ENCODE data around the gene TEC. TPM values are rescaled to one million over a fixed set of nuclear protein-coding genes. Genes with fewer than 3 reads are reported as not detected.

Gene TEC
- total RNA-seq, 1 experiment from 2014 or later = 4.5 TPM

DNA sequence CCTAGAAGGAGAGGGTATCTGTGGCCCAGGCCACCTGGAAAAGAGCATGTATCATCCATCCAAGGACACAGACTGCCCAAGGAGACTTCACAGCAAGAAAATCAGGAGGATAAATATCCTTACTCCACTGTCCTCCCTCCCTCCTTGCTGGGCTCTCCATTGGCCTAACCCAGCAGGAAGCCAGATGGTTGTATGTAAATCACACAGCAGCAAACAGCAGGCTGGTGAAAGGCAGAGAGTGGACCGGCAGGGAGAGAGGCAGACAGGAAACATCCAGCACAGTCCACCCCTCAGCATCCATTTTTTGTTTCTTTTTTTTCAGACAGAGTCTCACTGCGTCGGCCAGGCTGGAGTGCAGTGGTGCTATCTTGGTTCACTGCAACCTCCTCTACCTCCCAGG, 153.1 kb downstream of the TEC start:
- DNase-seq (ENCODE audit: low read depth, low spot score) (no peak), ATAC-seq (no peak)
- ChIA-PET CTCF (no interaction called here), POLR2A (no interaction called here), RAD21 (ENCODE audit: low non-redundant PET in 1 of 2, low total read pairs in 2 of 2, uncharacterized antibody in 2 of 2, unreplicated experiment in 2 of 2) (no interaction called here)
- no peaks in the 10 kb centered on the region for H3K4me1 ChIP-seq (ENCODE audit: control insufficient read depth in 1 of 2, insufficient read depth in 2 of 2, low read length in 2 of 2)
- H3K27me3 ChIP-seq (ENCODE audit: insufficient read depth, low read length) = no peaks in the 10 kb centered on the region
- intact Hi-C loops (cut with micrococcal nuclease) = no loop called here
- no peaks in the 10 kb centered on the region for H3K9me3 ChIP-seq (ENCODE audit: control insufficient read depth in 1 of 2, insufficient read depth in 1 of 2, low read depth in 1 of 2, low read length in 2 of 2)
- H3K79me2 ChIP-seq (ENCODE audit: insufficient read depth, low read length) = no peaks in the 10 kb centered on the region
- no peak overlapping the region for H3K4me2 ChIP-seq (ENCODE audit: low read length)
- H3K36me3 ChIP-seq (ENCODE audit: control insufficient read depth in 1 of 2, insufficient read depth in 2 of 2, low read length in 2 of 2) = no peaks in the 10 kb centered on the region
- TF ChIP-seq SRF (IDR thresholded peaks at IDR 0.05; ENCODE audit: low read depth) (no peak), SIN3A (IDR thresholded peaks at IDR 0.05; ENCODE audit: low read depth) (no peak), EGR1 (IDR thresholded peaks at IDR 0.05; ENCODE audit: low read depth) (no peak), POLR2AphosphoS5 (IDR thresholded peaks at IDR 0.05; ENCODE audit: low read depth, low read length) (no peak), CEBPB (IDR thresholded peaks at IDR 0.05; ENCODE audit: low read depth) (no peak), EZH2 (IDR thresholded peaks at IDR 0.05) (no peak), YY1 (IDR thresholded peaks at IDR 0.05; ENCODE audit: extremely low read depth, insufficient replicate concordance, low read depth, low read length) (no peak), EZH2phosphoT487 (IDR thresholded peaks at IDR 0.05; ENCODE audit: borderline replicate concordance) (no peak)
- TF ChIP-seq, protein P1, sequence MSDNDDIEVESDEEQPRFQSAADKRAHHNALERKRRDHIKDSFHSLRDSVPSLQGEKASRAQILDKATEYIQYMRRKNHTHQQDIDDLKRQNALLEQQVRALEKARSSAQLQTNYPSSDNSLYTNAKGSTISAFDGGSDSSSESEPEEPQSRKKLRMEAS (IDR thresholded peaks at IDR 0.05) = no peak
- TF ChIP-seq, protein P2, sequence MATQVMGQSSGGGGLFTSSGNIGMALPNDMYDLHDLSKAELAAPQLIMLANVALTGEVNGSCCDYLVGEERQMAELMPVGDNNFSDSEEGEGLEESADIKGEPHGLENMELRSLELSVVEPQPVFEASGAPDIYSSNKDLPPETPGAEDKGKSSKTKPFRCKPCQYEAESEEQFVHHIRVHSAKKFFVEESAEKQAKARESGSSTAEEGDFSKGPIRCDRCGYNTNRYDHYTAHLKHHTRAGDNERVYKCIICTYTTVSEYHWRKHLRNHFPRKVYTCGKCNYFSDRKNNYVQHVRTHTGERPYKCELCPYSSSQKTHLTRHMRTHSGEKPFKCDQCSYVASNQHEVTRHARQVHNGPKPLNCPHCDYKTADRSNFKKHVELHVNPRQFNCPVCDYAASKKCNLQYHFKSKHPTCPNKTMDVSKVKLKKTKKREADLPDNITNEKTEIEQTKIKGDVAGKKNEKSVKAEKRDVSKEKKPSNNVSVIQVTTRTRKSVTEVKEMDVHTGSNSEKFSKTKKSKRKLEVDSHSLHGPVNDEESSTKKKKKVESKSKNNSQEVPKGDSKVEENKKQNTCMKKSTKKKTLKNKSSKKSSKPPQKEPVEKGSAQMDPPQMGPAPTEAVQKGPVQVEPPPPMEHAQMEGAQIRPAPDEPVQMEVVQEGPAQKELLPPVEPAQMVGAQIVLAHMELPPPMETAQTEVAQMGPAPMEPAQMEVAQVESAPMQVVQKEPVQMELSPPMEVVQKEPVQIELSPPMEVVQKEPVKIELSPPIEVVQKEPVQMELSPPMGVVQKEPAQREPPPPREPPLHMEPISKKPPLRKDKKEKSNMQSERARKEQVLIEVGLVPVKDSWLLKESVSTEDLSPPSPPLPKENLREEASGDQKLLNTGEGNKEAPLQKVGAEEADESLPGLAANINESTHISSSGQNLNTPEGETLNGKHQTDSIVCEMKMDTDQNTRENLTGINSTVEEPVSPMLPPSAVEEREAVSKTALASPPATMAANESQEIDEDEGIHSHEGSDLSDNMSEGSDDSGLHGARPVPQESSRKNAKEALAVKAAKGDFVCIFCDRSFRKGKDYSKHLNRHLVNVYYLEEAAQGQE (IDR thresholded peaks at IDR 0.05; ENCODE audit: low read depth) = no peak
- H3K4me3 ChIP-seq (replicated peaks in 1 of 2; ENCODE audit: low read depth in 1 of 2, low read length in 2 of 2) = no peak overlapping the region
- no peaks in the 10 kb centered on the region for H4K20me1 ChIP-seq (ENCODE audit: insufficient read depth)
- H2AFZ ChIP-seq (ENCODE audit: low read depth, low read length, poor library complexity, severe bottlenecking) = no peak overlapping the region
- H3K9ac ChIP-seq (ENCODE audit: low read length) = no peak overlapping the region
- no peaks in the 10 kb centered on the region for H3K9me2 ChIP-seq (ENCODE audit: insufficient read depth)
- H3K27ac ChIP-seq (ENCODE audit: low read depth, low read length) = no peak overlapping the region
- no TSS peak for BruUV-seq (replicated peaks)
